CD4-positive, alpha-beta T cell (primary cell): ENCODE results near the gene RBMS3. TPM values are rescaled to one million over a fixed set of nuclear protein-coding genes. Genes with fewer than 3 reads are reported as not detected.

ENCODE experiments used
- ATAC-seq: fragments of 200-7000 bp; cut with Tn5 transposase; one replicate; pipeline ENCODE4 v1.10.0; 2022; ENCODE audit warnings: mild to moderate bottlenecking; ENCODE audit not compliant: poor library complexity
- CTCF ChIA-PET: fragments of 350-600 bp; sonication (Branson Sonifier 250); formaldehyde crosslinking; loops from one replicate; lab custom pipeline; 2021; ENCODE audit warnings: antibody characterized with exemption, inconsistent platforms; lab: Charles Lee
- POLR2A ChIA-PET: fragments of 350-600 bp; sonication (Branson Sonifier 250); formaldehyde crosslinking; loops from one replicate; lab custom pipeline; 2021; ENCODE audit warnings: antibody characterized with exemption, inconsistent platforms; lab: Charles Lee
- DNase-seq, 14 experiments: peaks; one replicate each; pipeline ENCODE4 v3.0.0-alpha.2; 2013 to 2020; ENCODE audit warnings: mixed read lengths in 2 of 14
- H3K27ac ChIP-seq, 2 donors: one replicate each; pipeline versions ENCODE4 v1.5.1 to v1.7.0; 2013; ENCODE audit warnings: low read length in 2 of 2, low read depth in 1 of 2, mild to moderate bottlenecking in 1 of 2
- H3K27me3 ChIP-seq, 2 experiments: 1 replicate in 1 of 2; 2 replicates in 1 of 2; pipeline versions ENCODE4 v1.6.1 to v1.7.0; 2013; ENCODE audit warnings: low read length in 2 of 2, control low read depth in 1 of 2, mild to moderate bottlenecking in 1 of 2, moderate library complexity in 1 of 2; ENCODE audit not compliant: insufficient read depth in 2 of 2, control insufficient read depth in 1 of 2
- H3K36me3 ChIP-seq: one replicate; pipeline ENCODE4 v1.6.1; 2013; ENCODE audit warnings: low read length, control low read depth; ENCODE audit not compliant: insufficient read depth
- H3K4me1 ChIP-seq: one replicate; pipeline ENCODE4 v1.6.1; 2013; ENCODE audit warnings: low read length, control low read depth; ENCODE audit not compliant: insufficient read depth
- H3K4me3 ChIP-seq: one replicate; pipeline ENCODE4 v1.5.1; 2013; ENCODE audit warnings: mild to moderate bottlenecking, low read length, moderate library complexity
- H3K9me3 ChIP-seq, 2 experiments: 1 replicate in 1 of 2; 2 replicates in 1 of 2; pipeline versions ENCODE4 v1.6.1 to v1.7.0; 2013; ENCODE audit warnings: low read length in 2 of 2, mild to moderate bottlenecking in 2 of 2, control low read depth in 1 of 2, moderate library complexity in 1 of 2; ENCODE audit not compliant: control insufficient read depth in 1 of 2, insufficient read depth in 1 of 2
- H3K27ac Mint-ChIP-seq: one replicate; pipeline ENCODE4 v1.8.0; 2020; ENCODE audit warnings: mixed read lengths
- H3K27me3 Mint-ChIP-seq: one replicate; pipeline ENCODE4 v1.8.0; 2021; ENCODE audit warnings: mixed read lengths
- H3K36me3 Mint-ChIP-seq: one replicate; pipeline ENCODE4 v1.8.0; 2021; ENCODE audit warnings: low read depth, mixed read lengths
- H3K4me1 Mint-ChIP-seq: one replicate; pipeline ENCODE4 v1.8.0; 2021; ENCODE audit warnings: low read depth, mixed read lengths
- H3K4me3 Mint-ChIP-seq: one replicate; pipeline ENCODE4 v1.8.0; 2020; ENCODE audit warnings: mild to moderate bottlenecking, mixed read lengths
- H3K9me3 Mint-ChIP-seq: one replicate; pipeline ENCODE4 v1.8.0; 2020; ENCODE audit warnings: mixed read lengths
- intact Hi-C, 2 experiments: fragments of 100-400 bp; cut with DNase I in 1 of 2; cut with micrococcal nuclease in 1 of 2; formaldehyde crosslinking; loops; one replicate each; pipeline versions ENCODE4 v1.15.1 to v1.9.0; 2023 to 2025; cut with DNase I, micrococcal nuclease
- total RNA-seq, 174 experiments: library from RNA in 2 of 174; stranded (reverse) in 2 of 174; gene quantifications; one replicate each; pipeline ENCODE4 v1.2.3 and lab custom pipeline; 2021 to 2026
- TF ChIP-seq, protein P1 (sequence below): fragments of 200-600 bp; IDR thresholded peaks from one replicate; pipeline ENCODE4 v1.8.0; 2022; ENCODE audit warnings: antibody characterized with exemption, mild to moderate bottlenecking

Gene RBMS3
- total RNA-seq, 2 experiments from 2014 or later: 1.6 to 1.7 TPM

DNA sequence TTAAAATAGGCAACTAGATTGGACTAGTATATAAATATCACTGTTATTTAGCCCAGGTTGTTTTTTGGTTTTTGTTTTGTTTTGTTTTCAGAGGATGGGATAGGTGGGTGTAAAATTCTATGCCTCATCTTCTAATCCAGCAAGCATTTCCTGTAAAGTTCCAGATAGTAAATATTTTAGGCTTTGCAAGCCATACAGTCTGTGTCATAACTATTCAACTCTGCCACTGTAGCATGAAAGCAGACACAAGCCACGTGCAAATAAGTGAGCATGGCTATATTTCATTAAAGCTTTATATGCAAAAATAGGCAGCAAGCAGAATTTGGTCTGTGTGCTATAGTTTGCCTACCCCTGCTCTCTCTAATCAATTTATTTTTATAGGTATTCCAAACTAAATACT is 668.3 kb downstream of the RBMS3 start:
- intact Hi-C loops: no loop called here
- Mint-ChIP-seq H3K4me3 (no peak overlapping the region), H3K36me3 (no peaks in the 10 kb centered on the region), H3K27me3 (peaks cover under 1% of the 10 kb centered on the region), H3K9me3 (no peaks in the 10 kb centered on the region), H3K4me1 (no peaks in the 10 kb centered on the region), H3K27ac (no peak overlapping the region)
- ChIA-PET CTCF (no interaction called here), POLR2A (no interaction called here)
- Histone ChIP-seq H3K27ac (no peak overlapping the region), H3K36me3 (no peaks in the 10 kb centered on the region), H3K27me3 (no peaks in the 10 kb centered on the region), H3K9me3 (no peaks in the 10 kb centered on the region), H3K4me3 (no peak overlapping the region), H3K4me1 (no peaks in the 10 kb centered on the region)
- DNase-seq (no peak), ATAC-seq (no peak)
- TF ChIP-seq, protein P1, sequence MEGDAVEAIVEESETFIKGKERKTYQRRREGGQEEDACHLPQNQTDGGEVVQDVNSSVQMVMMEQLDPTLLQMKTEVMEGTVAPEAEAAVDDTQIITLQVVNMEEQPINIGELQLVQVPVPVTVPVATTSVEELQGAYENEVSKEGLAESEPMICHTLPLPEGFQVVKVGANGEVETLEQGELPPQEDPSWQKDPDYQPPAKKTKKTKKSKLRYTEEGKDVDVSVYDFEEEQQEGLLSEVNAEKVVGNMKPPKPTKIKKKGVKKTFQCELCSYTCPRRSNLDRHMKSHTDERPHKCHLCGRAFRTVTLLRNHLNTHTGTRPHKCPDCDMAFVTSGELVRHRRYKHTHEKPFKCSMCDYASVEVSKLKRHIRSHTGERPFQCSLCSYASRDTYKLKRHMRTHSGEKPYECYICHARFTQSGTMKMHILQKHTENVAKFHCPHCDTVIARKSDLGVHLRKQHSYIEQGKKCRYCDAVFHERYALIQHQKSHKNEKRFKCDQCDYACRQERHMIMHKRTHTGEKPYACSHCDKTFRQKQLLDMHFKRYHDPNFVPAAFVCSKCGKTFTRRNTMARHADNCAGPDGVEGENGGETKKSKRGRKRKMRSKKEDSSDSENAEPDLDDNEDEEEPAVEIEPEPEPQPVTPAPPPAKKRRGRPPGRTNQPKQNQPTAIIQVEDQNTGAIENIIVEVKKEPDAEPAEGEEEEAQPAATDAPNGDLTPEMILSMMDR: no peak

DNA sequence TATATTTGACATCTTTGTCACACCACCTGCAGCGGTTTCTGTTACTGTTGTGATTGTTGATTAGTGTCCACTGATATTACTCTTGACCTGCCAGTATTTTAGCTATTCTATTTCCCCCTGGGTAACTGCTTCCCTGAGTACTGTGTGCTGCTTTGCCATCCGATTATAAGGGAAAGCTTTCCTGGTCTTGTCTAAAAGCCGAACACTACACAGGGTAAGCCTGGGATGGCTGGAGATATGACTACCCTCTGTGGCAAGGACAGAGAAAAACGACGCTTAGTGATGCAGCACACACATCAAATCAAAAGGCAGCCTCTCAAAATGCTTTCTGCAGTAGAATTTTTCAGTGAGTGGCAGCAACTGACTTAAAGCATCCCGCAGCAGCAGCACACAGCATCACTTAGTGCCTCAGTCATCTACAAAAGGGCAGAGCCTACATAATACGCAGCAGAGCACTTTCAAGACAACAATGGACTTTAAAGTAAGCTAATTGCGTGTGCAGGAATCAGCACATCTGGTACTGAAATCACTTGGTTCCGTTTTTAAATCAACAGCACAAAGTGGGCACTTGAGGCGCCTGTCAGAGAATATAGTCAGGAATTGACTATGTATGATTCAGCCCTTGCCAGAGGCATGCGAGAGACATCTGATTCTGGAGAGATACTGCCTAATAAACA is 669.2 kb downstream of the RBMS3 start:
- Mint-ChIP-seq H3K4me1 (no peaks in the 10 kb centered on the region), H3K27me3 (no peaks in the 10 kb centered on the region), H3K4me3 (no peak overlapping the region), H3K36me3 (no peaks in the 10 kb centered on the region), H3K27ac (no peak overlapping the region), H3K9me3 (no peaks in the 10 kb centered on the region)
- POLR2A ChIA-PET: no interaction called here
- CTCF ChIA-PET: no interaction called here
- TF ChIP-seq, protein P1: no peak
- Histone ChIP-seq H3K27ac (no peak overlapping the region), H3K27me3 (no peaks in the 10 kb centered on the region), H3K9me3 (no peaks in the 10 kb centered on the region), H3K4me3 (no peak overlapping the region), H3K36me3 (no peaks in the 10 kb centered on the region), H3K4me1 (no peaks in the 10 kb centered on the region)
- no peak for ATAC-seq
- intact Hi-C loops: no loop called here
- no peak for DNase-seq

DNA sequence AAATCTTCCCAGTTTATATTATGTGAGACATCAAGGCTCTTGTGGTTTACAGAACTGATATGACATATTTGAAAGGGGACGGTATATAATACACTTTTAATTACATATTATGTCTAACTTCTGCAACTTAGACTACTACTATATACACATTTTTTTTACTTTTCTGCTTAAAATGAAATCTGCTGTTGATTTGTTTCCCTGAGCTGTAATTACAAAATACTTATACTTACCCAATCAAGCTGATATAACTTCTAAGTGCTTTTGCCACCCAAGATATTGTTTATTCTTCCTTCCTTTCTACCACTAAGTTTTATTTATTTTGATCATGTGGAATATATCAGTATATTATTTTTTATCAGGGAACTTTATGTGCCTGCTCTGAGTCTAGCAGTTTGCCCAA is 671.6 kb downstream of the RBMS3 start:
- intact Hi-C loops: no loop called here
- Histone ChIP-seq H3K4me3 (no peak overlapping the region), H3K27ac (no peak overlapping the region), H3K9me3 (no peaks in the 10 kb centered on the region), H3K36me3 (no peaks in the 10 kb centered on the region), H3K4me1 (no peaks in the 10 kb centered on the region), H3K27me3 (no peaks in the 10 kb centered on the region)
- Mint-ChIP-seq H3K9me3 (no peaks in the 10 kb centered on the region), H3K36me3 (no peaks in the 10 kb centered on the region), H3K4me1 (no peaks in the 10 kb centered on the region), H3K27me3 (no peaks in the 10 kb centered on the region), H3K4me3 (no peak overlapping the region), H3K27ac (no peak overlapping the region)
- DNase-seq: no peak
- ChIA-PET CTCF (no interaction called here), POLR2A (no interaction called here)
- no peak for ATAC-seq
- TF ChIP-seq, protein P1: no peak
